Tibial nerve (tissue), 4 donors: ENCODE data around the gene QRFP. TPM values are rescaled to one million over a fixed set of nuclear protein-coding genes. Genes with fewer than 3 reads are reported as not detected.

Source experiments
- DNase-seq, 2 donors: peaks; one replicate each; pipeline ENCODE4 v3.0.0-alpha.2; 2019; ENCODE audit warnings: low spot score in 2 of 2
- H3K27ac ChIP-seq, 4 donors: fragments of 200-600 bp; sonication (generic) in 3 of 4; one replicate each; pipeline ENCODE4 v1.5.1; 2017 to 2019; ENCODE audit warnings: mild to moderate bottlenecking in 1 of 4
- H3K27me3 ChIP-seq, 2 donors: fragments of 200-600 bp; sonication (generic) in 1 of 2; one replicate each; pipeline versions ENCODE4 v1.5.1 to v1.6.0; 2017 to 2019
- H3K36me3 ChIP-seq, 3 donors: fragments of 200-600 bp; sonication (generic); one replicate each; pipeline ENCODE4 v1.5.1; 2018 to 2019
- H3K4me1 ChIP-seq, 4 donors: fragments of 200-600 bp; sonication (generic) in 3 of 4; one replicate each; pipeline ENCODE4 v1.5.1; 2017 to 2019
- H3K4me3 ChIP-seq, 4 donors: fragments of 200-600 bp; sonication (generic) in 3 of 4; one replicate each; pipeline ENCODE4 v1.5.1; 2017 to 2019; ENCODE audit warnings: mild to moderate bottlenecking in 1 of 4, moderate library complexity in 1 of 4
- H3K9me3 ChIP-seq, 4 donors: fragments of 200-600 bp; sonication (generic) in 3 of 4; one replicate each; pipeline ENCODE4 v1.5.1; 2017 to 2019
- EP300 ChIP-seq, 2 donors: sonication (generic); formaldehyde crosslinking; IDR thresholded peaks; one replicate each; pipeline ENCODE4 v1.6.1; 2017; ENCODE audit warnings: antibody characterized with exemption in 2 of 2, mild to moderate bottlenecking in 1 of 2
- POLR2A ChIP-seq, 2 donors: fragments of 450-650 bp; IDR thresholded peaks; one replicate each; pipeline ENCODE4 v1.6.1; 2017; ENCODE audit warnings: antibody characterized with exemption in 2 of 2, mild to moderate bottlenecking in 2 of 2, moderate library complexity in 2 of 2
- WGBS, 2 donors: methylation state at CpG; one replicate each; pipeline ENCODE4 v1.1.5; 2018; 5-methylcytosine and 5-hydroxymethylcytosine counted together
- total RNA-seq, 4 donors: library from RNA; depleted of rRNA; stranded (reverse); fragments of >200 nt; gene quantifications; one replicate each; pipeline ENCODE4 v1.1.0, GENCODE V29; 2016
- TF ChIP-seq, protein P1 (sequence below), 5 experiments: fragments of 200-600 bp in 3 of 5; fragments of 450-650 bp in 2 of 5; sonication (generic) in 3 of 5; IDR thresholded peaks; one replicate each; pipeline ENCODE4 v1.5.1; 2016 to 2019; ENCODE audit warnings: antibody characterized with exemption in 5 of 5, mild to moderate bottlenecking in 3 of 5, moderate library complexity in 2 of 5

QRFP gene
- total RNA-seq, 4 donors from 2014 or later: not detected

- H3K4me1 ChIP-seq: no peaks in the 10 kb centered on the region
- H3K27ac ChIP-seq: no peak overlapping the region
- TF ChIP-seq EP300 (IDR thresholded peaks at IDR 0.05): no peak
- TF ChIP-seq, protein P1, sequence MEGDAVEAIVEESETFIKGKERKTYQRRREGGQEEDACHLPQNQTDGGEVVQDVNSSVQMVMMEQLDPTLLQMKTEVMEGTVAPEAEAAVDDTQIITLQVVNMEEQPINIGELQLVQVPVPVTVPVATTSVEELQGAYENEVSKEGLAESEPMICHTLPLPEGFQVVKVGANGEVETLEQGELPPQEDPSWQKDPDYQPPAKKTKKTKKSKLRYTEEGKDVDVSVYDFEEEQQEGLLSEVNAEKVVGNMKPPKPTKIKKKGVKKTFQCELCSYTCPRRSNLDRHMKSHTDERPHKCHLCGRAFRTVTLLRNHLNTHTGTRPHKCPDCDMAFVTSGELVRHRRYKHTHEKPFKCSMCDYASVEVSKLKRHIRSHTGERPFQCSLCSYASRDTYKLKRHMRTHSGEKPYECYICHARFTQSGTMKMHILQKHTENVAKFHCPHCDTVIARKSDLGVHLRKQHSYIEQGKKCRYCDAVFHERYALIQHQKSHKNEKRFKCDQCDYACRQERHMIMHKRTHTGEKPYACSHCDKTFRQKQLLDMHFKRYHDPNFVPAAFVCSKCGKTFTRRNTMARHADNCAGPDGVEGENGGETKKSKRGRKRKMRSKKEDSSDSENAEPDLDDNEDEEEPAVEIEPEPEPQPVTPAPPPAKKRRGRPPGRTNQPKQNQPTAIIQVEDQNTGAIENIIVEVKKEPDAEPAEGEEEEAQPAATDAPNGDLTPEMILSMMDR (IDR thresholded peaks at IDR 0.05): no peak
- TF ChIP-seq POLR2A (IDR thresholded peaks at IDR 0.05): no peak
- H3K9me3 ChIP-seq: no peaks in the 10 kb centered on the region
- peaks cover 0 to 81% of the 10 kb centered on the region in 2 donors for H3K27me3 ChIP-seq
- 78 to 83% methylated on average over 3 to 5 of the region's 17 CpGs for WGBS, 2 donors
- H3K36me3 ChIP-seq: no peaks in the 10 kb centered on the region
- DNase-seq: no peak
- H3K4me3 ChIP-seq: no peak overlapping the region
These were observed 5.0 kb upstream of the QRFP start for GRCh38 chr9:130901498-130902203.

DNA sequence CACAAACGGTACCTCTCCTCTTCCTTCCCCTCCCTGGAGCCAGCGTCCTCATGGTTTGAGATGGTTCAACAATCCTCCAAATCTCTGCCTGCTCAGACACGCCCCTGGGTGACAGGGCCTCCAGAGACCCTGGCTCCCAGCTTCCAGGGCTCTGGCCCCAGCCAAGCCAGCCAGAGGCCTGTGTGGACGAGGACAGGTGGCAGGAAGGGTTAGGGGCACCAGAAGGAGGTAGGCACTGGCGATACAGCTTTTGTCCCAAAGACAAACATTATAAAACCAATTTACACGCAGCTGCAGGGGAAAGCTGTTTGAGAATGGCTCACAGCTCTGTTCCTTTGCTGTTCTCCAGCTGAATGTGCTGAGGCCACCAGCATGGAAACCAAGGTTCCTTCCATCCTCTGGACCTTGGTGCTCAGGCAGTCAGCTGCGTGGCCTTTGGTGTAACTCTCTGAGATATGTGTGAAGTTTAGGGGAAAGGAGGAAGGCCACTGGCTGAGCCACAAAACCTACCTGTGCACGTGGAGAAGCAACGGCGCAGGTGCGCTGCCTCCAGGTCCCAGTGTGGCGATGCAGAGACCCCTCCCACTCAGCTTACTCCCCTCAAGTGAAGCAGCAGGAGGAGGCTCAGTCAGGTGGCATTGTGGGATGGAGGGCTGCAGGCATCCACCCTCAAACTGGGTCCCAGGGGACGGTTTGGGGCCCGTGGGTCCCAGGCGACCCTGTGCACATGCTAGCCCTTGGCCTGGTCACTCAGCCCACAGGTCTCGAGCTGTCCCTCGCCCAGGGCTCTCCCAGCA lies 4.3 kb upstream of the QRFP start:
- Histone ChIP-seq H3K36me3 (no peaks in the 10 kb centered on the region), H3K4me1 (peaks cover 0 to under 1% (median 0%) of the 10 kb centered on the region in 4 donors), H3K4me3 (no peak overlapping the region), H3K27ac (no peak overlapping the region), H3K27me3 (peaks cover 0 to 74% of the 10 kb centered on the region in 2 donors), H3K9me3 (no peaks in the 10 kb centered on the region)
- WGBS, 2 donors: 68 to 73% methylated on average over 16 to 17 of the region's 17 CpGs
- DNase-seq: no peak
- TF ChIP-seq EP300 (IDR thresholded peaks at IDR 0.05): no peak
- TF ChIP-seq POLR2A (IDR thresholded peaks at IDR 0.05): no peak
- TF ChIP-seq, protein P1 (IDR thresholded peaks at IDR 0.05): no peak

DNA sequence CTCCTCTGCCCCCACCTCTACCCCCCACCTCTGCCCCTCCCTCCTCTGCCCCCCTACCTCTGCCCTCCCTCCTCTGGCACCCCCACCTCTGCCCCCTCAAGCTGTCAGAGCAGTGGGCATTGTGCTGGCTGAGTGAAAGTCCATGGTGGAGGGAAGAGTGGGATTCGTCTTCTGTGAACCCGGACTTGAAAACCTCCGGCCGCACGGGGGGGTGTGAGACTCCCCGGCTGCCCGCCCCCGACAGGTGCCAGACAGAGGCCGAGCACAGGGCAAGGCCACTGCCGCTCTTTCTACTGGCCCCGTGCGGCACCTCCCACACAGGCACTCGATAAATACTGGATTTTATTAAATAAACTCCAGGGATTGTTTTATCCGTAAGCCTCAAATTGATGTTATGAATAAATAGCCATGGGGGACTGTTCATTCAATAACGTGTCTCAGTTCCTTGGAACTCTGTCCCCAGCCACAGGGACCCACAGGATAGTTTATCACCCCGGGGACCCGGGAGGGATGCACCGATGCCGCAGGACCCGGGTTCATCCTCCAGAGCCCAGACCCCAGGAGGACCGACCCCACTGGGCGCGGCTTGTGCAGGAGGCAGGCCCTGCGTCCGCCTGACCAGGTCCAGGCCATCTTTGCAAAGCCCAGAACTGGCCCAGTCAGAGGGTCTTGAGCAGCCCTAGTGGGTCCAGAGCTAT lies 2.6 kb upstream of the QRFP start:
- H3K27me3 ChIP-seq: peaks cover 0 to 63% of the 10 kb centered on the region in 2 donors
- no peak for TF ChIP-seq POLR2A (IDR thresholded peaks at IDR 0.05)
- TF ChIP-seq, protein P1 (IDR thresholded peaks at IDR 0.05): no peak
- TF ChIP-seq EP300 (IDR thresholded peaks at IDR 0.05): no peak
- no peak overlapping the region for H3K27ac ChIP-seq
- H3K36me3 ChIP-seq: no peaks in the 10 kb centered on the region
- 44 to 70% methylated on average over 11 to 23 of the region's 25 CpGs for WGBS, 2 donors
- H3K4me3 ChIP-seq: no peak overlapping the region
- peaks cover 0 to 17% (median 0%) of the 10 kb centered on the region in 4 donors for H3K4me1 ChIP-seq
- no peak for DNase-seq
- H3K9me3 ChIP-seq: no peaks in the 10 kb centered on the region

- peaks cover 0 to 7% (median 0%) of the 10 kb centered on the region in 3 donors for H3K36me3 ChIP-seq
- WGBS, 2 donors: 53 to 66% methylated on average over 2 to 4 of the region's 4 CpGs
- no peak overlapping the region for H3K4me3 ChIP-seq
- H3K27ac ChIP-seq: no peak overlapping the region
- no peak for TF ChIP-seq EP300 (IDR thresholded peaks at IDR 0.05)
- TF ChIP-seq, protein P1 (IDR thresholded peaks at IDR 0.05): no peak
- peaks cover 0 to 56% of the 10 kb centered on the region in 2 donors for H3K27me3 ChIP-seq
- no peak for DNase-seq
- peaks cover 0 to 24% (median 0%) of the 10 kb centered on the region in 4 donors for H3K4me1 ChIP-seq
- no peaks in the 10 kb centered on the region for H3K9me3 ChIP-seq
These were observed 1.9 kb upstream of the QRFP start for GRCh38 chr9:130898552-130898852.
